ENCODE results near the gene LNPK. TPM values are rescaled to one million over a fixed set of nuclear protein-coding genes. Genes with fewer than 3 reads are reported as not detected.
A peak's percentile ranks its signal among the peaks of the same experiment; 100 is the strongest.
"Not testable (repeated sequence)": the region's sequence is repeated elsewhere in the genome, so short reads cannot be mapped to it uniquely, and the experiment has no call there.

The LNPK gene
- total RNA-seq, 1 experiment from 2014 or later, result 69.0 TPM

- no peaks in the 10 kb centered on the region for H4K20me1 ChIP-seq (ENCODE audit: insufficient read depth, low read depth, low read length)
- H3K27me3 ChIP-seq (ENCODE audit: low read length), result no peaks in the 10 kb centered on the region
- H3K4me1 ChIP-seq (ENCODE audit: low read length), result no peaks in the 10 kb centered on the region
- no peaks in the 10 kb centered on the region for H3K9me3 ChIP-seq (ENCODE audit: low read length)
- no peak overlapping the region for H3K4me3 ChIP-seq (ENCODE audit: low read length)
- no peaks in the 10 kb centered on the region for H3K9me2 ChIP-seq (replicated peaks; ENCODE audit: insufficient read depth, low read length)
- H3K27ac ChIP-seq (ENCODE audit: low read length), result no peak overlapping the region
- H2AFZ ChIP-seq (ENCODE audit: low read length), result no peak overlapping the region
- H3K79me2 ChIP-seq (ENCODE audit: low read length), result peaks cover 18% of the 10 kb centered on the region
- peaks cover 17% of the 10 kb centered on the region for H3K36me3 ChIP-seq (ENCODE audit: insufficient read depth, low read length)
- no peak overlapping the region for H3K4me2 ChIP-seq (ENCODE audit: low read depth, low read length, poor library complexity, severe bottlenecking)
- H3K9ac ChIP-seq (ENCODE audit: low read length), result no peak overlapping the region
- DNase-seq, result peak; percentile 40
Observed at GRCh38 chr2:175964195-175964594, 37.9 kb downstream of the LNPK start.

GRCh38 chr2:175963171-175963570 lies 38.9 kb downstream of the LNPK start:
- H3K9ac ChIP-seq (ENCODE audit: low read length); H4K20me1 ChIP-seq (ENCODE audit: insufficient read depth, low read depth, low read length); DNase-seq; H3K4me1 ChIP-seq (ENCODE audit: low read length); H3K4me3 ChIP-seq (ENCODE audit: low read length); H3K4me2 ChIP-seq (ENCODE audit: low read depth, low read length, poor library complexity, severe bottlenecking); H3K27me3 ChIP-seq (ENCODE audit: low read length); H3K9me2 ChIP-seq (replicated peaks; ENCODE audit: insufficient read depth, low read length); H3K27ac ChIP-seq (ENCODE audit: low read length); H3K9me3 ChIP-seq (ENCODE audit: low read length); H2AFZ ChIP-seq (ENCODE audit: low read length): not testable (repeated sequence)
- Histone ChIP-seq H3K36me3 (ENCODE audit: insufficient read depth, low read length) (peaks cover 14% of the 10 kb centered on the region), H3K79me2 (ENCODE audit: low read length) (peaks cover 12% of the 10 kb centered on the region; the same call in 1 of the 2 replicates)

DNA sequence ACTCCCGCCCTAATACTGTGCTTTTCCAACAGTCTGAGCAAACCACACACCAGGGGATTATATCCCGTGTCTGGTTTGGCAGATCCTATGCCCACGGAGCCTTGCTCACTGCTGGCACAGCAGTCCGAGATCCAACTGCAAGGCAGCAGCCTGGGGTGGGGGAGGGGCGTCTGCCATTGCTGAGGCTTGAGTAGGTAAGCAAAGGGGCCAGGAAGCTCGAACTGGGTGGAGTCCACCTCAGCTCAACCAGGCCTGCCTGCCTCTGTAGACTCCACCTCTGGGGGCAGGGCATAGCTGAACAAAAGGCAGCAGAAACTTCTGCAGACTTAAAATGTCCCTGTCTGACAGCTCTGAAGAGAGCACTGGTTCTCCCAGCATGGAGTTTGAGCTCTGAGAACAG lies 44.2 kb downstream of the LNPK start:
- H3K36me3 ChIP-seq (ENCODE audit: insufficient read depth, low read length), result peaks cover 8% of the 10 kb centered on the region
- H3K27ac ChIP-seq (ENCODE audit: low read length), result no peak overlapping the region
- no peak overlapping the region for H2AFZ ChIP-seq (ENCODE audit: low read length)
- no peaks in the 10 kb centered on the region for H3K27me3 ChIP-seq (ENCODE audit: low read length)
- no peaks in the 10 kb centered on the region for H4K20me1 ChIP-seq (ENCODE audit: insufficient read depth, low read depth, low read length)
- H3K4me1 ChIP-seq (ENCODE audit: low read length), result no peaks in the 10 kb centered on the region
- peaks cover 19% of the 10 kb centered on the region for H3K79me2 ChIP-seq (ENCODE audit: low read length)
- H3K9me2 ChIP-seq (replicated peaks; ENCODE audit: insufficient read depth, low read length), result no peaks in the 10 kb centered on the region
- H3K4me2 ChIP-seq (ENCODE audit: low read depth, low read length, poor library complexity, severe bottlenecking), result no peak overlapping the region
- H3K9ac ChIP-seq (ENCODE audit: low read length), result no peak overlapping the region
- no peak overlapping the region for H3K4me3 ChIP-seq (ENCODE audit: low read length)
- H3K9me3 ChIP-seq (ENCODE audit: low read length), result no peaks in the 10 kb centered on the region
- no peak for DNase-seq

GRCh38 chr2:175955136-175955535 lies 46.9 kb downstream of the LNPK start:
- no peak overlapping the region for H3K4me2 ChIP-seq (ENCODE audit: low read depth, low read length, poor library complexity, severe bottlenecking)
- no peaks in the 10 kb centered on the region for H4K20me1 ChIP-seq (ENCODE audit: insufficient read depth, low read depth, low read length)
- DNase-seq, result no peak
- H3K9me3 ChIP-seq (ENCODE audit: low read length), result no peaks in the 10 kb centered on the region
- no peaks in the 10 kb centered on the region for H3K9me2 ChIP-seq (replicated peaks; ENCODE audit: insufficient read depth, low read length)
- H3K79me2 ChIP-seq (ENCODE audit: low read length), result peaks cover 24% of the 10 kb centered on the region
- H3K27me3 ChIP-seq (ENCODE audit: low read length), result no peaks in the 10 kb centered on the region
- no peak overlapping the region for H3K4me3 ChIP-seq (ENCODE audit: low read length)
- H3K27ac ChIP-seq (ENCODE audit: low read length), result no peak overlapping the region
- H3K36me3 ChIP-seq (ENCODE audit: insufficient read depth, low read length), result peaks cover 9% of the 10 kb centered on the region
- H3K9ac ChIP-seq (ENCODE audit: low read length), result no peak overlapping the region
- no peaks in the 10 kb centered on the region for H3K4me1 ChIP-seq (ENCODE audit: low read length)
- no peak overlapping the region for H2AFZ ChIP-seq (ENCODE audit: low read length)

DNA sequence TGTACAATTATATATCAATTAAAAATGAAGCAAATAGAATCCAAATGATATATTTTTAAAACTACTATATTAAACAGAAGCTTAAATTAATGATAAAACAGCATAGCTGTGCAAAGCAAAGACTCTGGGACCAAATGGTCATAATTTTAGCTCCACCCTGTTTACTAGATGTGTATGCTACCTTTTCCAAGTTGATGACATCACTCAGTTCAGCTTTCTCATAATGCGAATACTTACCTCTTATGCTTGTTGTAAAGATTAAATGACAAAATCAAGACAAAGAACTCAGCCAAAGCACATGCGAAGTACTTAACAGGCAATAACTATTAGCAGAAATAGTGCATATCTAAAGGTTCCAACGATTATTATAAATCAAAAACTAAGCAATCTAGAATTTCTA lies 51.6 kb downstream of the LNPK start:
- H3K36me3 ChIP-seq (ENCODE audit: insufficient read depth, low read length), result peaks cover 17% of the 10 kb centered on the region
- H3K27me3 ChIP-seq (ENCODE audit: low read length), result no peaks in the 10 kb centered on the region
- H3K27ac ChIP-seq (ENCODE audit: low read length), result no peak overlapping the region
- DNase-seq, result no peak
- H3K4me2 ChIP-seq (ENCODE audit: low read depth, low read length, poor library complexity, severe bottlenecking), result no peak overlapping the region
- H3K9me3 ChIP-seq (ENCODE audit: low read length), result no peaks in the 10 kb centered on the region
- H3K9ac ChIP-seq (ENCODE audit: low read length), result no peak overlapping the region
- H3K4me3 ChIP-seq (ENCODE audit: low read length), result no peak overlapping the region
- no peaks in the 10 kb centered on the region for H4K20me1 ChIP-seq (ENCODE audit: insufficient read depth, low read depth, low read length)
- peaks cover 15% of the 10 kb centered on the region for H3K79me2 ChIP-seq (ENCODE audit: low read length)
- H3K9me2 ChIP-seq (replicated peaks; ENCODE audit: insufficient read depth, low read length), result no peaks in the 10 kb centered on the region
- no peaks in the 10 kb centered on the region for H3K4me1 ChIP-seq (ENCODE audit: low read length)
- no peak overlapping the region for H2AFZ ChIP-seq (ENCODE audit: low read length)

GRCh38 chr2:175948191-175948590 lies 53.9 kb downstream of the LNPK start:
- Histone ChIP-seq H3K79me2 (ENCODE audit: low read length) (peaks cover 6% of the 10 kb centered on the region; the same call in 1 of the 2 replicates), H3K27me3 (ENCODE audit: low read length) (no peaks in the 10 kb centered on the region), H3K9ac (ENCODE audit: low read length) (no peak overlapping the region), H3K36me3 (ENCODE audit: insufficient read depth, low read length) (peaks cover 14% of the 10 kb centered on the region), H3K27ac (ENCODE audit: low read length) (no peak overlapping the region), H3K9me2 (replicated peaks; ENCODE audit: insufficient read depth, low read length) (no peaks in the 10 kb centered on the region), H4K20me1 (ENCODE audit: insufficient read depth, low read depth, low read length) (no peaks in the 10 kb centered on the region), H3K9me3 (ENCODE audit: low read length) (no peaks in the 10 kb centered on the region), H3K4me2 (ENCODE audit: low read depth, low read length, poor library complexity, severe bottlenecking) (no peak overlapping the region), H2AFZ (ENCODE audit: low read length) (no peak overlapping the region), H3K4me1 (ENCODE audit: low read length) (no peaks in the 10 kb centered on the region), H3K4me3 (ENCODE audit: low read length) (no peak overlapping the region)
- DNase-seq, result no peak

DNA sequence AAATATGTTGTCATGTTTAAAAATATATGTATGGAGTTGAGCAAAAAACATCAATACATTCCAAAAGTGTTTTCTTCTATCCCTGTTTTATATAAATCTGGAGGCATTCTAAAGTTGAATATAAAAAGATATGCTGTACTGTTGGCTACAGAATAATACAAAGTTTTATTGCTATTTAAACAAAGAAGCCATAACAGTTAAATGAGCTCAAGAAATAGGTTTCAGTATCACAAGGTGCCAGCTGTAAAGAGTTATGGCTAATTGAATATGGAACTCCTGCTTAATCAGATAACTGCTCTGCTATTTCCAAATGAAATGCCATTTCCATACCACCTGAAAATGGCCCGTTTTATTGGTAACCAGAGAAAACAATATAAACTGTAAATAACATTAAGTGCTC lies 55.0 kb downstream of the LNPK start:
- Histone ChIP-seq H3K4me2 (ENCODE audit: low read depth, low read length, poor library complexity, severe bottlenecking) (no peak overlapping the region), H3K36me3 (ENCODE audit: insufficient read depth, low read length) (peaks cover 16% of the 10 kb centered on the region), H3K4me1 (ENCODE audit: low read length) (no peaks in the 10 kb centered on the region), H3K9me3 (ENCODE audit: low read length) (no peaks in the 10 kb centered on the region), H3K9me2 (replicated peaks; ENCODE audit: insufficient read depth, low read length) (no peaks in the 10 kb centered on the region), H4K20me1 (ENCODE audit: insufficient read depth, low read depth, low read length) (no peaks in the 10 kb centered on the region), H3K79me2 (ENCODE audit: low read length) (no peaks in the 10 kb centered on the region), H3K27me3 (ENCODE audit: low read length) (no peaks in the 10 kb centered on the region), H3K27ac (ENCODE audit: low read length) (no peak overlapping the region), H3K9ac (ENCODE audit: low read length) (no peak overlapping the region), H2AFZ (ENCODE audit: low read length) (no peak overlapping the region), H3K4me3 (ENCODE audit: low read length) (no peak overlapping the region)
- no peak for DNase-seq

DNA sequence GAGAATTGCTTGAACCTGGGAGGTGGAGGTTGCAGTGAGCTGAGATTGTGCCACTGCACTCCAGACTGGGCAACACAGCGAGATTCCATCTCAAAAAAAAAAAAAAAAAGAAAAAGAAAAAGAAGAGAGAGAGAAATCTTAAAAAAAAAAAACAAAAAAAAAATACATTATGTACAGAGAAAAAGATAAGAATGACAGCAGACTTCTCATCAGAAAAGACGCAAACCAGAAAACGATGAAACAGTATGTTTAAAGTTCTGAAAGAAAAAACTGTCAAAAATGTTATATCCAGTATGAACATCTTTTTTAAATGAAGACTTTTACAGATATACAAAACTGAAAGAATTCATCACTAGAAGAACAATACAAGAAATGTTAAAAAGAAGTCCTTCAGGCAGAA lies 60.4 kb downstream of the LNPK start:
- Histone ChIP-seq H4K20me1 (ENCODE audit: insufficient read depth, low read depth, low read length) (no peaks in the 10 kb centered on the region), H3K4me3 (ENCODE audit: low read length) (no peak overlapping the region), H3K27ac (ENCODE audit: low read length) (no peak overlapping the region), H2AFZ (ENCODE audit: low read length) (no peak overlapping the region), H3K9me2 (replicated peaks; ENCODE audit: insufficient read depth, low read length) (no peaks in the 10 kb centered on the region), H3K9ac (ENCODE audit: low read length) (no peak overlapping the region), H3K79me2 (ENCODE audit: low read length) (no peaks in the 10 kb centered on the region), H3K36me3 (ENCODE audit: insufficient read depth, low read length) (peaks cover 36% of the 10 kb centered on the region), H3K4me2 (ENCODE audit: low read depth, low read length, poor library complexity, severe bottlenecking) (no peak overlapping the region), H3K27me3 (ENCODE audit: low read length) (no peaks in the 10 kb centered on the region), H3K9me3 (ENCODE audit: low read length) (no peaks in the 10 kb centered on the region), H3K4me1 (ENCODE audit: low read length) (no peaks in the 10 kb centered on the region)
- no peak for DNase-seq

DNA sequence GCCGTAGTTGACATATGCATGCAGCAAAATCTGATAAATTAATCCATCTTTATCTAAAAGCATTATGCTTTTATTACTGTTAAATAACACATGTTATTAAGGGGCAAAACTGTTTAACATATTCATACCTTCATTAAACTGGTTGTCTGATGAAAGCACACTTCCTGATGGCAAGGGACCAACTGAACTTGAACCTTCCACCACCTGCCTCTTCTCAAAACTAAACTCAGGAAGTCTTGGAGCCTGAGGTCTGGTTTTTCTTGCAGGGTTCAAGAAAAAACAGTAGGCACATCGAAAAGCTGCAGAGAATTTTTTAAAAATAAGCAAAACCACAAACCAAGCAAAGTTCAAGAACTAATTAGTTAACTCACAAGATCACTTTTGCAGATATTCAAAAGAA lies 64.9 kb downstream of the LNPK start:
- no peak for DNase-seq
- no peaks in the 10 kb centered on the region for H3K4me1 ChIP-seq (ENCODE audit: low read length)

More for the DNA sequence above, 64.9 kb downstream of the LNPK start:
- Histone ChIP-seq H3K36me3 (ENCODE audit: insufficient read depth, low read length) (peaks cover 48% of the 10 kb centered on the region), H3K9ac (ENCODE audit: low read length) (no peak overlapping the region), H3K27ac (ENCODE audit: low read length) (no peak overlapping the region), H3K9me3 (ENCODE audit: low read length) (no peaks in the 10 kb centered on the region), H4K20me1 (ENCODE audit: insufficient read depth, low read depth, low read length) (no peaks in the 10 kb centered on the region), H2AFZ (ENCODE audit: low read length) (no peak overlapping the region), H3K79me2 (ENCODE audit: low read length) (no peaks in the 10 kb centered on the region), H3K4me2 (ENCODE audit: low read depth, low read length, poor library complexity, severe bottlenecking) (no peak overlapping the region), H3K4me3 (ENCODE audit: low read length) (no peak overlapping the region), H3K27me3 (ENCODE audit: low read length) (no peaks in the 10 kb centered on the region), H3K9me2 (replicated peaks; ENCODE audit: insufficient read depth, low read length) (no peaks in the 10 kb centered on the region)
